Left ventricle myocardium inferior (tissue), 1 donor: ENCODE data around the gene SORD. TPM values are rescaled to one million over a fixed set of nuclear protein-coding genes. Genes with fewer than 3 reads are reported as not detected.

ENCODE experiments used
- DNase-seq: peaks from one replicate; pipeline ENCODE4 v3.0.0-alpha.2; 2020
- H3K27ac ChIP-seq: fragments of 200-600 bp; replicated peaks from 2 replicates; pipeline ENCODE4 v1.8.0; 2021
- H3K27me3 ChIP-seq: fragments of 200-600 bp; 2 replicates; pipeline ENCODE4 v1.8.0; 2021; ENCODE audit warnings: low read depth
- H3K36me3 ChIP-seq: fragments of 200-600 bp; 2 replicates; pipeline ENCODE4 v1.8.0; 2021
- H3K4me1 ChIP-seq: fragments of 200-600 bp; 2 replicates; pipeline ENCODE4 v1.8.0; 2021
- H3K4me3 ChIP-seq: fragments of 200-600 bp; 2 replicates; pipeline ENCODE4 v1.8.0; 2021; ENCODE audit warnings: mild to moderate bottlenecking, moderate library complexity
- H3K9me3 ChIP-seq: fragments of 200-600 bp; replicated peaks from 2 replicates; pipeline ENCODE4 v1.8.0; 2021
- intact Hi-C: fragments of 100-400 bp; cut with micrococcal nuclease; formaldehyde crosslinking; loops from one replicate; pipeline ENCODE4 v1.11.0; 2022
- total RNA-seq: library from RNA; stranded (reverse); fragmentation: NEBNext Ultra II Directional; extraction: Animal tissue kit (Norgen Biotek cat#: 25700); gene quantifications from one replicate; pipeline ENCODE4 v1.2.1, GENCODE V29; 2021
- TF ChIP-seq, protein P1 (sequence below): fragments of 200-600 bp; IDR thresholded peaks from 2 replicates; pipeline ENCODE4 v1.8.0; 2021; ENCODE audit warnings: antibody characterized with exemption, mild to moderate bottlenecking, borderline replicate concordance
- donor health status: DM: no; HTN: yes; CAD: no; lungs with severe emphysema.

The SORD gene
- total RNA-seq, 1 donor from 2014 or later = 13.6 TPM

DNA sequence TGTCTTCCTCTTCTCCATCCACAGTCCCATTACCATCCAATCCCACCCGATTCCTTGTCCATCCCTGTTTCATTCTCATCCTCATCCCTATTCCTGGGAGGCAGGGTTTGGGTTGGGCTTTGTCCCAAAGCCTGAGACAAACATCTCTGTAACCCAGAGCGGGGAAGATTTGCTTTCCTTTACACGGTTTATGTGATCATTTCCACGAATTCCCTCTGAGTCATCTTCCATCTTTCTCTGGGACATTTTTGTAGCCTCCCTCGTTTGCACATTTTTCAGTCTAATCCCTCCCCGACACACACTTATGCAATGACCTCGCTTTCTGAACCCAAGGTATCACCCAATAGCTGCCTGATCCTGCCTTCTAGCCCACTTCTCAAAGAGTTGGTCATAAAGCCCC lies 68.2 kb downstream of the SORD start:
- peaks cover 4% of the 10 kb centered on the region for H3K4me1 ChIP-seq
- peaks cover 9% of the 10 kb centered on the region for H3K27me3 ChIP-seq
- no peak for DNase-seq
- no peaks in the 10 kb centered on the region for H3K36me3 ChIP-seq
- intact Hi-C loops = no loop called here
- no peak overlapping the region for H3K27ac ChIP-seq
- H3K9me3 ChIP-seq = no peaks in the 10 kb centered on the region
- H3K4me3 ChIP-seq = no peak overlapping the region
- TF ChIP-seq, protein P1, sequence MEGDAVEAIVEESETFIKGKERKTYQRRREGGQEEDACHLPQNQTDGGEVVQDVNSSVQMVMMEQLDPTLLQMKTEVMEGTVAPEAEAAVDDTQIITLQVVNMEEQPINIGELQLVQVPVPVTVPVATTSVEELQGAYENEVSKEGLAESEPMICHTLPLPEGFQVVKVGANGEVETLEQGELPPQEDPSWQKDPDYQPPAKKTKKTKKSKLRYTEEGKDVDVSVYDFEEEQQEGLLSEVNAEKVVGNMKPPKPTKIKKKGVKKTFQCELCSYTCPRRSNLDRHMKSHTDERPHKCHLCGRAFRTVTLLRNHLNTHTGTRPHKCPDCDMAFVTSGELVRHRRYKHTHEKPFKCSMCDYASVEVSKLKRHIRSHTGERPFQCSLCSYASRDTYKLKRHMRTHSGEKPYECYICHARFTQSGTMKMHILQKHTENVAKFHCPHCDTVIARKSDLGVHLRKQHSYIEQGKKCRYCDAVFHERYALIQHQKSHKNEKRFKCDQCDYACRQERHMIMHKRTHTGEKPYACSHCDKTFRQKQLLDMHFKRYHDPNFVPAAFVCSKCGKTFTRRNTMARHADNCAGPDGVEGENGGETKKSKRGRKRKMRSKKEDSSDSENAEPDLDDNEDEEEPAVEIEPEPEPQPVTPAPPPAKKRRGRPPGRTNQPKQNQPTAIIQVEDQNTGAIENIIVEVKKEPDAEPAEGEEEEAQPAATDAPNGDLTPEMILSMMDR = no peak

DNA sequence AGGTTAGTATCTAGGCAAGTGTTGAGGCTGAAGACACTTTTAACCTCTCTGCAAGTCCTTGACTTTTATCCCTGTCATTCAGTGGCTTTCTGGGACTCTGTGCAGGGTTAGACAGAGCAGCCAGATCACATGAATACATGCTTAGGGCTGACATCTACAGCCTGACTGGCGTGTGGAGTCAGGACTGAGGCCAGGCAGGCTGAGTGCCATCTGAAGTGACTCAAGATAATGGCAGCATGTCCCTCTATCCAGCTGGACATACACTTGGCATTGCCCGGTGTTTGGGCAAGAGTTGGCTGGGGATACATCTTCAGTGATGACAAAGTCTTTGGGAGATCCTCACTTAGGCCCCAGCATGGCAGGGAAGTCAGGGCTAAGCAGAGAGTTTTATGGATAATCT lies 68.6 kb downstream of the SORD start:
- Histone ChIP-seq H3K27me3 (peaks cover 9% of the 10 kb centered on the region), H3K36me3 (no peaks in the 10 kb centered on the region), H3K4me3 (no peak overlapping the region), H3K4me1 (peaks cover 4% of the 10 kb centered on the region), H3K27ac (no peak overlapping the region), H3K9me3 (no peaks in the 10 kb centered on the region)
- intact Hi-C loops = no loop called here
- DNase-seq = peak; percentile 43
- TF ChIP-seq, protein P1 = no peak

DNA sequence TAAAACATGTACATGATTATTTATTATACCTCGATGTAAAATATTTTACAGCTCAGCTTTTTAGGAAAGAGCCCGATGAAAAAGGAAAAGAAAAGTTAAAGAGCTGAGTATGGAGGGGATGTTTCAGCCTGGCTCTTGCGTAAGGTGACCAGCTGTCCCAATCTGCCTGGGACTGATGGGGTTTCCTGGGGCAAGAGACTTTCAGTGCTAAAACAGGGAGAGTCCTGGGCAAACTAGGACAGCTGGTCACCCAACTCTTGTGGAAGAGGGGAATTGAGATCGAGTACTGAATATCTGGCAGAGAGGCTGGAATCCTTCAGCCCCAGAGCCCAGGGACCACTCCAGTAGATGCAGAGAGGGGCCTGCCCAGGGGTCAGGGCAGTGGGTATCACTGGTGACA lies 70.0 kb downstream of the SORD start:
- DNase-seq = no peak
- TF ChIP-seq, protein P1 = no peak
- no peaks in the 10 kb centered on the region for H3K36me3 ChIP-seq

DNA sequence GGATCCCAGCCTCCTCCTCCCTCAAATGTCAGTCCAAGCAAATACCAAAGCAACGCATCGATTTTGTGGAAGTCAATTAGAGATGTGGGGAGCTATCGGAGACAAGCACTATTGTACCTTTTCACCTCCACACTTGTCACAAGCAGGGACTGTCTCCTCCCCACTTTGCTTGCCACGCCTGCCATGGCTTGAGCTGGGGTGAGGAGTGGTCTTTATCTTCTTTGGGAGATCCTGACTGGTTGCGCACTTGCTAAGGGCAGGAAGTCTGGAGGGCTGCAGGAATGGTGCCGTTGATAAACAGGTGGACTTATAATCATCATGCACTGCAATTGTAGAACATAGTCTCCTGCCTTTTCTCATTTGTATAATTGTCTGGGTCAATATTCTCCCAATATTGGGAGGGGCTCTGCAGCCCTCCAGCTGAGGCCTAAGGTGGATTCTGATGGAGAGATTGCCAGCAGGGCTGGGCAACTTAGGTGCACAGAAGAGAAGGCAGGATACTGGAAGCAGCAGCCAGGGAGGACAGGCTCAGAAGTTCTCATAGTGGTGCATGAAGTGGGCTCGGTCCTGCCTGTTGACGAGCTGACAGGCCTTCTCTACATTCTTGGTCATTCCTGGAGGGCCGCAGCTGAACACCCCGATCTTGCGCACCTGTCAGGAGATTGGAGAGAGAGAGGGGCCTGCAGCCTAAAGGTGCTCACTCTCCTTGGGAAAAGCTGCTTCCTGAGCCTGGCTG lies 70.8 kb downstream of the SORD start:
- peaks cover 4% of the 10 kb centered on the region for H3K27me3 ChIP-seq
- H3K4me3 ChIP-seq = no peak overlapping the region
- H3K4me1 ChIP-seq = peaks cover 1% of the 10 kb centered on the region
- H3K27ac ChIP-seq = no peak overlapping the region
- no peaks in the 10 kb centered on the region for H3K36me3 ChIP-seq
- intact Hi-C loops = no loop called here
- TF ChIP-seq, protein P1 = no peak
- H3K9me3 ChIP-seq = no peaks in the 10 kb centered on the region
- no peak for DNase-seq

More for the DNA sequence above, 70.0 kb downstream of the SORD start:
- intact Hi-C loops = no loop called here
- Histone ChIP-seq H3K4me3 (no peak overlapping the region), H3K27ac (no peak overlapping the region), H3K9me3 (no peaks in the 10 kb centered on the region), H3K27me3 (peaks cover 4% of the 10 kb centered on the region), H3K4me1 (peaks cover 4% of the 10 kb centered on the region)

DNA sequence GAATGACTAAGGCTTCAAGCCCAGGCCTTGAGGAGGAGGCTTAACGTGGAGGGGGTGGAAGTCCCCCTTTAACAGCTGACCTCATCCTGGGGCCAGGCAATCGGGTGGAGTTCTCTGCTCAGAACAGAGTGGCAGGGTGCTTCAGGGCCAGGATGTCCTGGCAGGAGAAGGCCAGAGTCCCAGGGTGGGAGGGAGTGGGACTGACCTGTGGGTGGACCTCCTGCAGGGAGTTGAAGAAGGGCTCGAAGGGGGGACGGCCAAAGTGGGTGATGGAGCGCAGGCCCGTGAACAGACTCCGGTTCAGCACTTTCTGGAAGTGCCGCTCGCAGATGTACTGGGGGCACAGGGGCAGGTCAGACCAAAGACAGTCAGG lies 71.3 kb downstream of the SORD start:
- H3K4me1 ChIP-seq = no peaks in the 10 kb centered on the region
- H3K4me3 ChIP-seq = no peak overlapping the region
- no peaks in the 10 kb centered on the region for H3K9me3 ChIP-seq
- TF ChIP-seq, protein P1 = no peak
- H3K27ac ChIP-seq = no peak overlapping the region
- H3K36me3 ChIP-seq = no peaks in the 10 kb centered on the region
- intact Hi-C loops = no loop called here
- DNase-seq = no peak
- peaks cover 4% of the 10 kb centered on the region for H3K27me3 ChIP-seq
